Endothelial cell of umbilical vein (primary cell): ENCODE measurements around the gene MNAT1.

Source experiments
- CTCF ChIP-seq, 2 donors: IDR thresholded peaks; 1 replicate in 1 of 2; 2 replicates in 1 of 2; pipeline ENCODE4 v1.5.1; 2011; ENCODE audit warnings: low read length in 2 of 2, mild to moderate bottlenecking in 2 of 2, moderate library complexity in 2 of 2, control low read depth in 1 of 2, inconsistent platforms in 1 of 2, low read depth in 1 of 2; ENCODE audit not compliant: insufficient read depth in 1 of 2; ENCODE audit errors: extremely low read depth in 1 of 2
- EZH2 ChIP-seq: IDR thresholded peaks from 2 replicates; pipeline ENCODE4 v1.6.1; 2012; ENCODE audit warnings: borderline replicate concordance, low read depth, mild to moderate bottlenecking, moderate library complexity, low read length, inconsistent platforms; ENCODE audit not compliant: severe bottlenecking
- JUN ChIP-seq: IDR thresholded peaks from 2 replicates; pipeline ENCODE4 v1.6.1; 2011; ENCODE audit warnings: borderline replicate concordance, low read depth; ENCODE audit not compliant: insufficient read length, insufficient read depth
- POLR2A ChIP-seq: IDR thresholded peaks from 2 replicates; pipeline ENCODE4 v1.6.1; 2012; ENCODE audit warnings: low read depth, mild to moderate bottlenecking, control low read depth, low read length
- POLR2AphosphoS5 ChIP-seq: IDR thresholded peaks from 2 replicates; pipeline ENCODE4 v1.6.1; 2012; ENCODE audit warnings: low read depth, mild to moderate bottlenecking, control low read depth, low read length, moderate library complexity; ENCODE audit not compliant: insufficient read depth
- TF ChIP-seq, protein P1 (sequence below): IDR thresholded peaks from 2 replicates; pipeline ENCODE4 v1.6.1; 2011; ENCODE audit not compliant: insufficient read depth, insufficient read length

GRCh38 chr14:60695327-60695726, 39.2 kb upstream of the MNAT1 start:
- TF ChIP-seq CTCF (IDR thresholded peaks at IDR 0.05; ENCODE audit: extremely low read depth in 1 of 2, insufficient read depth in 1 of 2, low read depth in 1 of 2, low read length in 2 of 2), result no peak
- TF ChIP-seq EZH2, result no peak
- no peak for TF ChIP-seq POLR2AphosphoS5
- TF ChIP-seq, protein P1, sequence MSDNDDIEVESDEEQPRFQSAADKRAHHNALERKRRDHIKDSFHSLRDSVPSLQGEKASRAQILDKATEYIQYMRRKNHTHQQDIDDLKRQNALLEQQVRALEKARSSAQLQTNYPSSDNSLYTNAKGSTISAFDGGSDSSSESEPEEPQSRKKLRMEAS, result no peak
- TF ChIP-seq POLR2A, result no peak
- TF ChIP-seq JUN, result no peak
